ENCODE measurements around the gene SLC43A2.

The SLC43A2 gene

DNA sequence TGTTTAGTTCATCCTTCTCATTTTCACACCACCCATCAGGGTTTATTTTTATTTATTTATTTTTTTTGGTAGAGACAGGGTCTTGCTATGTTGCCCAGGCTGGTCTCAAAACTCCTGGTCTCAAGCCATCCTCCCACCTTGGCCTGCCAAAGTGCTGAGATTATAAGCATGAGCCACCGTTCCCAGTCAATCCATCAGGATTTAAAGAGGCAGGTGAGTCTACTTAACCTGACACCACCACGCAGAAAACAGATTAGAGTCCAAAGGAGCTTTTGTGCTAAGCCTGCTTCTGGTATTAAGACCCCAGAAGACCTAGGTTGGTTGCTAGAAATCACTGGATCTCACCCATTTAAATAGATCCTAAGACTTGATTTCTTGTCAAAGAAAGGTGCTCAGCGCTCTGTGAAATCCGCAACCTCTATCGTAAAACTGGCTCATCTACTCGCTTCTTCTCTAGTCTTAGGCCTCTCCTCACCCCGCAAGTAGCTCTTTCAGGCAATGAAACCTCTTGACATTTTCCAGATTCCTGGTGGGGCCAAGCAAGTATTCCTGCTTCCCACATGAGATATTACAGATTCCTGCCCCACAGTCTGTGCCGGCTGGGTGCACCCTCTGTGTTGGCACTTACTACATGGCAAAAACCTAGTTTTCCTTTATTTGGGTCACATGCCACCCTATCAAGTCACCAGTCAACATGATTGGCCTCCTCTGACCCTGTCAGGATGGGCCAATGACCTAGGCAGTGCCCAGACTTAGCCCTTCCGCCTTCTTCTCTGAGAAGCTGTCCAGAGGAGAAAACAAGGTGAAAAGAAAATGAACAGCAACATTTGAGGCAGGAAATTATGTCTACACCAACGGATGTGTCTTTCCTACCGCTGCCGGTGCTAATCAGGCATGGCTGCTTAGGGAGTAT, 75.0 kb downstream of the SLC43A2 start:
- no peak for TF ChIP-seq RAD21 (IDR thresholded peaks at IDR 0.05; ENCODE audit: low read depth)
- TF ChIP-seq MAX (IDR thresholded peaks at IDR 0.05) = no peak
- no peak for TF ChIP-seq FOXM1 (IDR thresholded peaks at IDR 0.05; ENCODE audit: borderline replicate concordance, low read depth)
- TF ChIP-seq YY1 (IDR thresholded peaks at IDR 0.05; ENCODE audit: low read depth) = no peak
- no peak for TF ChIP-seq NFIC (IDR thresholded peaks at IDR 0.05)
- no peak for TF ChIP-seq USF1 (IDR thresholded peaks at IDR 0.05)

- TF ChIP-seq MAX (IDR thresholded peaks at IDR 0.05) (no peak), TEAD4 (IDR thresholded peaks at IDR 0.05) (no peak), EGR1 (IDR thresholded peaks at IDR 0.05) (no peak), NFIC (IDR thresholded peaks at IDR 0.05) (no peak), RAD21 (IDR thresholded peaks at IDR 0.05; ENCODE audit: low read depth) (no peak), EP300 (IDR thresholded peaks at IDR 0.05; ENCODE audit: borderline replicate concordance) (no peak), YY1 (IDR thresholded peaks at IDR 0.05; ENCODE audit: low read depth) (no peak), TAF1 (IDR thresholded peaks at IDR 0.05; ENCODE audit: low read depth) (no peak), FOXM1 (IDR thresholded peaks at IDR 0.05; ENCODE audit: borderline replicate concordance, low read depth) (no peak), USF1 (IDR thresholded peaks at IDR 0.05) (no peak), CEBPB (IDR thresholded peaks at IDR 0.05) (no peak), TCF12 (IDR thresholded peaks at IDR 0.05; ENCODE audit: low read depth) (no peak)
These were observed 75.7 kb downstream of the SLC43A2 start for GRCh38 chr17:1552932-1553331.

DNA sequence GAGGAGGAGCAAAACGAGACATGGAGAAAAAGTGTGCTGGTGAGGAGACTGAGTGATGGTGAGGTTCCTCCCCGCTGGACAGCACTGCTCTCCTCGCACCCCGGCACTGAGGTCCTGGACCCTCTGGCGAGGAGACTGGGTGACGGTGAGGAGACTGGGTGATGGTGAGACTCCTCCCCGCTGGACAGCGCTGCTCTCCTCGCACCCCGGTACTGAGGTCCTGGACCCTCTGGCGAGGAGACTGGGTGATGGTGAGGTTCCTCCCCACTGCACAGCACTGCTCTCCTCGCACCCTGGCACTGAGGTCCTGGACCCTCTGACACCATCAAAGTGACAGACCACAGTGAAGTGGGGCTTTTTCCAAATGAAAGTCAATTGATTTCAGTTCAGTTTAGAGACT, 76.9 kb downstream of the SLC43A2 start:
- TF ChIP-seq EGR1 (IDR thresholded peaks at IDR 0.05) = no peak
- no peak for TF ChIP-seq TAF1 (IDR thresholded peaks at IDR 0.05; ENCODE audit: low read depth)
- TF ChIP-seq ZBTB7A (IDR thresholded peaks at IDR 0.05; ENCODE audit: low read depth) = no peak
- no peak for TF ChIP-seq TEAD4 (IDR thresholded peaks at IDR 0.05)
- no peak for TF ChIP-seq YY1 (IDR thresholded peaks at IDR 0.05; ENCODE audit: low read depth)
- TF ChIP-seq USF1 (IDR thresholded peaks at IDR 0.05) = no peak
- no peak for TF ChIP-seq CEBPB (IDR thresholded peaks at IDR 0.05)
- no peak for TF ChIP-seq CREB1 (IDR thresholded peaks at IDR 0.05; ENCODE audit: low read depth)
- TF ChIP-seq, protein P1, sequence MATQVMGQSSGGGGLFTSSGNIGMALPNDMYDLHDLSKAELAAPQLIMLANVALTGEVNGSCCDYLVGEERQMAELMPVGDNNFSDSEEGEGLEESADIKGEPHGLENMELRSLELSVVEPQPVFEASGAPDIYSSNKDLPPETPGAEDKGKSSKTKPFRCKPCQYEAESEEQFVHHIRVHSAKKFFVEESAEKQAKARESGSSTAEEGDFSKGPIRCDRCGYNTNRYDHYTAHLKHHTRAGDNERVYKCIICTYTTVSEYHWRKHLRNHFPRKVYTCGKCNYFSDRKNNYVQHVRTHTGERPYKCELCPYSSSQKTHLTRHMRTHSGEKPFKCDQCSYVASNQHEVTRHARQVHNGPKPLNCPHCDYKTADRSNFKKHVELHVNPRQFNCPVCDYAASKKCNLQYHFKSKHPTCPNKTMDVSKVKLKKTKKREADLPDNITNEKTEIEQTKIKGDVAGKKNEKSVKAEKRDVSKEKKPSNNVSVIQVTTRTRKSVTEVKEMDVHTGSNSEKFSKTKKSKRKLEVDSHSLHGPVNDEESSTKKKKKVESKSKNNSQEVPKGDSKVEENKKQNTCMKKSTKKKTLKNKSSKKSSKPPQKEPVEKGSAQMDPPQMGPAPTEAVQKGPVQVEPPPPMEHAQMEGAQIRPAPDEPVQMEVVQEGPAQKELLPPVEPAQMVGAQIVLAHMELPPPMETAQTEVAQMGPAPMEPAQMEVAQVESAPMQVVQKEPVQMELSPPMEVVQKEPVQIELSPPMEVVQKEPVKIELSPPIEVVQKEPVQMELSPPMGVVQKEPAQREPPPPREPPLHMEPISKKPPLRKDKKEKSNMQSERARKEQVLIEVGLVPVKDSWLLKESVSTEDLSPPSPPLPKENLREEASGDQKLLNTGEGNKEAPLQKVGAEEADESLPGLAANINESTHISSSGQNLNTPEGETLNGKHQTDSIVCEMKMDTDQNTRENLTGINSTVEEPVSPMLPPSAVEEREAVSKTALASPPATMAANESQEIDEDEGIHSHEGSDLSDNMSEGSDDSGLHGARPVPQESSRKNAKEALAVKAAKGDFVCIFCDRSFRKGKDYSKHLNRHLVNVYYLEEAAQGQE (IDR thresholded peaks at IDR 0.05; ENCODE audit: low read depth) = no peak
- TF ChIP-seq EP300 (IDR thresholded peaks at IDR 0.05; ENCODE audit: borderline replicate concordance) = no peak
- no peak for TF ChIP-seq NFIC (IDR thresholded peaks at IDR 0.05)
- TF ChIP-seq FOXM1 (IDR thresholded peaks at IDR 0.05; ENCODE audit: borderline replicate concordance, low read depth) = no peak
- no peak for TF ChIP-seq MAX (IDR thresholded peaks at IDR 0.05)

GRCh38 chr17:1548032-1548431, 80.6 kb downstream of the SLC43A2 start:
- TF ChIP-seq FOXM1 (IDR thresholded peaks at IDR 0.05; ENCODE audit: borderline replicate concordance, low read depth) = no peak
- no peak for TF ChIP-seq TEAD4 (IDR thresholded peaks at IDR 0.05)
- no peak for TF ChIP-seq YY1 (IDR thresholded peaks at IDR 0.05; ENCODE audit: low read depth)
- no peak for TF ChIP-seq CEBPB (IDR thresholded peaks at IDR 0.05)

DNA sequence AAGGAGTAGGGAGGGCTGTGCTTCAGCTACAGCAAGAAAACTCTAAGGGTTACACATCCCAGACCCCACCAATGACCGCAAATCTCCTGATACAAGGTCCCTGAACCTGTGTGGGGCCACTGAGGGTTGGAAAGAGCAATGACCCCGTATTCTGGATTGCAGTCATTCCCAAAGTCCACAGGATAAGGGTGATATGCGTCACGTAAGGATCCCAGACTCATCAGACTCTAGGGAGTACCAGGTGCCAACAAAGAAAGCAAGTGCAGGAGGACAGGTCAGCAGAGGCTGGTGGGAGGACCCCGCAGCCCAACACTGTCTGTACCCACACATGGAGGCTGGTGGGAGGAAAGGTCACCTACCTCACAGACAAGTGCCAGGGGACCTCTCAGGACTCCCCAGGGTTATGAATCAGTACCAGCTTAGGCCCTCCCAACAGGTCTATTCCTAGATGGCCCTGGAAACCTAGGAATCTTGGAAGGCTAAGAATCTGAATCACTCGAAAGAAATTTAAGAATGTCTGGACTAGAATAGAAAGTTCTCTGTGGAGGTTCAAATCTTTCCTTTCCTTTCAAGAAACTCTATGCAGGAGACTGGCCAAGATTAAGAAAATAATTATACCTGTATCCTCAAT, 82.2 kb downstream of the SLC43A2 start:
- TF ChIP-seq TCF12 (IDR thresholded peaks at IDR 0.05; ENCODE audit: low read depth) (no peak), YY1 (IDR thresholded peaks at IDR 0.05; ENCODE audit: low read depth) (no peak), CREB1 (IDR thresholded peaks at IDR 0.05; ENCODE audit: low read depth) (no peak), CEBPB (IDR thresholded peaks at IDR 0.05) (no peak), USF1 (IDR thresholded peaks at IDR 0.05) (no peak)
- TF ChIP-seq, protein P1 (IDR thresholded peaks at IDR 0.05; ENCODE audit: low read depth) = no peak
